Loucy (cell line): ENCODE measurements around the gene AIM2.

Experiments
- CTCF ChIP-seq: fragments of 200-600 bp; sonication (generic); conservative IDR thresholded peaks from 2 replicates; pipeline ENCODE4 v1.5.1; 2014; ENCODE audit warnings: mild to moderate bottlenecking, antibody characterized with exemption, low read length
- EZH2phosphoT487 ChIP-seq: fragments of 200-600 bp; IDR thresholded peaks from 2 replicates; pipeline ENCODE4 v1.6.1; 2018; ENCODE audit warnings: antibody characterized with exemption, mild to moderate bottlenecking, moderate library complexity, borderline replicate concordance

DNA sequence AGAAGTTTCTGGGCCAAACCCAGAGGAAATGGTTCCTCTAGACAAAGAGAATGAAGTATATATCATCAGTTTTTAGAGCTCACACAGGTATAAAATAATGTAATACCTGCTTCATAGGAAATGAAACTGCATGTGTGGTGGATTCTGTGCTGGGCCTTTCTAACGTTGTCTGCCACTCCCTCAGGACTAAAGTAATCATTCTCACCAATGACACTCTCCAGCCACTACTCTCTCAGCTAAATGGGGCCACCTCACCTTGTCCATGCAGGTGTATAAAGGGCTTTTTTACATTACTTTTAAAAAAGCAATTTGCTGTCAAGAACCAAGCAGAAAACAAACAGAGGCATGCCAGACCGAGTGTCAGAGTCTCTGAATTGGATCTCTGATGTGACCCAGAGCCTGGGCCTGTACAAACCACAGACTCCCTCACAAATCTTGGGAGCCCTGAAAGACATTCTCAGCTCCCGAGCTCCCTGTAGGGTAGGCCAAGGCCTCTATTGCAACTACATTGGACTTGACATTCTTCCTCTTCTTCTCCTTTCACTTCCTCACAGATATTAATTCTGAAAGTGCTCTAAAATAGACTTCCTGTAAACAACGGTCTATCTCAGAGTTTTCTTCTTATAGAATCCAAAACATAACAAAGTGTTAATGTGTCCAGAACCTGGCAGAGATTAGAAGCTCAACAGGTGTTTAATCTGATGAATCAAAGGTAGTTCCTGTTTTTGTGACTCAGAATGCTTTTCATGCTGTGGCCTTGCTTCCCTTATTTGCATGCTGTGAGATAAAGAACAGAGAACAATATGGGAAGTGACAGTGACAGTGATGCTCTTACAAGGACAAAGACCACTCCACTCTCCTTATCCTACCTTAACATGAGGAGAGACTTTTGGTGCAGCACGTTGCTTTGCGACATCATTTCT is 8.6 kb downstream of the AIM2 start:
- no peak for TF ChIP-seq EZH2phosphoT487
- no peak for TF ChIP-seq CTCF
